GM12874 (cell line): ENCODE results near the gene CCNI2.

Experiments used
- CTCF ChIP-seq: IDR thresholded peaks from 2 replicates; pipeline ENCODE4 v1.5.1; 2011; ENCODE audit warnings: low read depth, mild to moderate bottlenecking, control low read depth, low read length, moderate library complexity; ENCODE audit not compliant: insufficient read depth

The CCNI2 gene

GRCh38 chr5:132775476-132775961 is 28.3 kb downstream of the CCNI2 start:
- no peak for TF ChIP-seq CTCF

- no peak for TF ChIP-seq CTCF
Measured at GRCh38 chr5:132776131-132776937, 29.1 kb downstream of the CCNI2 start.

- no peak for TF ChIP-seq CTCF
Measured at GRCh38 chr5:132776938-132777208, 29.6 kb downstream of the CCNI2 start.

GRCh38 chr5:132777209-132778069 is 30.2 kb downstream of the CCNI2 start, which contains the start of gene SEPTIN8:
SEPTIN8 (minus strand) TSS chr5:132777239; CDS start chr5:132777137, 102 bp downstream.
- no peak for TF ChIP-seq CTCF

GRCh38 chr5:132778129-132778528 is 30.9 kb downstream of the CCNI2 start:
- no peak for TF ChIP-seq CTCF

GRCh38 chr5:132778856-132779255 is 31.6 kb downstream of the CCNI2 start:
- TF ChIP-seq CTCF = no peak

GRCh38 chr5:132779961-132780360 is 32.7 kb downstream of the CCNI2 start:
- no peak for TF ChIP-seq CTCF
